GM12874 (cell line): ENCODE data around the gene PHACTR4.

Experiments
- CTCF ChIP-seq: IDR thresholded peaks from 2 replicates; pipeline ENCODE4 v1.5.1; 2011; ENCODE audit warnings: low read depth, mild to moderate bottlenecking, control low read depth, low read length, moderate library complexity; ENCODE audit not compliant: insufficient read depth

Gene PHACTR4

GRCh38 chr1:28380394-28380793 lies 10.9 kb downstream of the PHACTR4 start:
- TF ChIP-seq CTCF: no peak

GRCh38 chr1:28392027-28392652 lies 22.6 kb downstream of the PHACTR4 start:
- no peak for TF ChIP-seq CTCF

- TF ChIP-seq CTCF: no peak
Observed at GRCh38 chr1:28394136-28394535, 24.6 kb downstream of the PHACTR4 start.

- TF ChIP-seq CTCF: no peak
Observed at GRCh38 chr1:28395181-28395580, 25.6 kb downstream of the PHACTR4 start.

- TF ChIP-seq CTCF: no peak
Observed at GRCh38 chr1:28401760-28402159, 32.2 kb downstream of the PHACTR4 start.

GRCh38 chr1:28409090-28409489 lies 39.5 kb downstream of the PHACTR4 start:
- no peak for TF ChIP-seq CTCF

GRCh38 chr1:28411656-28412055 lies 42.1 kb downstream of the PHACTR4 start:
- no peak for TF ChIP-seq CTCF
